Psoas muscle (tissue), 8 donors: Measurements from ENCODE around the gene NUP133. TPM values are rescaled to one million over a fixed set of nuclear protein-coding genes. Genes with fewer than 3 reads are reported as not detected.

ENCODE experiments used
- ATAC-seq, 4 donors: fragments of 200-7000 bp; cut with Tn5 transposase; one replicate each; pipeline ENCODE4 v1.9.1; 2020; ENCODE audit warnings: moderate library complexity in 3 of 4, mild to moderate bottlenecking in 2 of 4
- DNase-seq, 2 donors: peaks; one replicate each; pipeline ENCODE4 v3.0.0-alpha.2; 2020
- H3K27ac ChIP-seq: fragments of 200-600 bp; one replicate; pipeline ENCODE4 v1.8.0; 2022
- H3K27me3 ChIP-seq, 3 donors: fragments of 200-600 bp in 1 of 3; one replicate each; pipeline versions ENCODE4 v1.6.1 to v1.8.0; 2013 to 2022; ENCODE audit warnings: low read length in 2 of 3, mild to moderate bottlenecking in 2 of 3, moderate library complexity in 1 of 3; ENCODE audit not compliant: insufficient read depth in 3 of 3
- H3K36me3 ChIP-seq, 2 donors: fragments of 200-600 bp in 1 of 2; one replicate each; pipeline versions ENCODE4 v1.6.1 to v1.8.0; 2013 to 2022; ENCODE audit warnings: low read depth in 1 of 2, mild to moderate bottlenecking in 1 of 2, moderate library complexity in 1 of 2; ENCODE audit not compliant: insufficient read depth in 1 of 2
- H3K4me1 ChIP-seq: fragments of 200-600 bp; one replicate; pipeline ENCODE4 v1.8.0; 2022
- H3K4me3 ChIP-seq: fragments of 200-600 bp; one replicate; pipeline ENCODE4 v1.8.0; 2022; ENCODE audit warnings: mild to moderate bottlenecking
- H3K9me3 ChIP-seq: fragments of 200-600 bp; one replicate; pipeline ENCODE4 v1.8.0; 2022
- WGBS, 3 donors: extraction: QIAGEN DNeasy Blood & Tissue Kit; methylation state at CpG; one replicate each; pipeline versions ENCODE4 v1.1.6 to v1.1.7; 2013; 5-methylcytosine and 5-hydroxymethylcytosine counted together
- intact Hi-C, 2 donors: fragments of 100-400 bp; cut with DNase I; formaldehyde crosslinking; loops; one replicate each; pipeline versions ENCODE4 v1.11.0 to v1.14.2; 2022
- polyA plus RNA-seq, 3 donors: library from polyadenylated mRNA; stranded (reverse); fragments of 200-250 nt; gene quantifications; one replicate each; pipeline ENCODE4 v1.2.3, GENCODE V29; 2013
- total RNA-seq, 4 donors: library from RNA; stranded (reverse); fragmentation: NEBNext Ultra II Directional in 2 of 4; extraction: Animal tissue kit (Norgen Biotek cat#: 25700) in 2 of 4; gene quantifications; one replicate each; pipeline versions ENCODE4 v1.2.1 to v1.2.4, GENCODE V29; 2021 to 2023
- TF ChIP-seq, protein P1 (sequence below): fragments of 200-600 bp; IDR thresholded peaks from one replicate; pipeline ENCODE4 v1.8.0; 2022; ENCODE audit warnings: antibody characterized with exemption
- donor health status: healthy with polysubstance abuse.
- donor health status: DM: no; HTN: no; CAD: no; lungs with moderate emphysema.
- donor health status: Bipolar disorder and iron deficiency.
- donor health status: healthy.
- donor health status: DM: yes; HTN: yes; CAD: no.
- donor health status: DM: no; HTN: no; CAD: no.
- donor health status: DM: no; HTN: no; CAD: no.
- donor health status: DM: yes; HTN: yes; CAD: no.

Gene NUP133
- total and polyA plus RNA-seq, 7 donors: 9.3 to 29.3 (median 24.1) TPM

DNA sequence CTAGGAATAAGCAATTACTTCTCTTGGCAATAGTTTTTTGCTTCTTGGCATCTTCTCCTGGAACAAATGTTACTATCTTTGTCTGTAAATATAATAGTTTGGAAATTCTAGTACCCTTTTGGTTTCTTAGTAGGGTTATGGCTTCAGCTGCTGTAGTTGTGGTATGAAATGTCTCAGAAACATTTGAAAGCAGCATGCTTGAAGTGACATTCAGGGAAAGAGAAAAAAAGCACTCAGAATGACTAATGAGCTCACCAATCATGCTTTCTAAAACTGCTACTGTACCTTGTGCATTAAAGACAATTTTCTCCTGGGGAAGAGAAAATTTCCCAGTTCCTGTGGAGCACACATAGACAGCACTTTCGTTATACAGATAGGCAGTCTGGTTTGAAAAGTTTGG is 21.0 kb downstream of the NUP133 start:
- Histone ChIP-seq H3K27ac (no peak overlapping the region), H3K9me3 (no peaks in the 10 kb centered on the region), H3K27me3 (no peaks in the 10 kb centered on the region), H3K36me3 (peaks cover 9 to 100% of the 10 kb centered on the region in 2 donors), H3K4me3 (no peak overlapping the region), H3K4me1 (no peaks in the 10 kb centered on the region)
- 88 to 99% (median 93%) methylated on average over 1 of the region's 1 CpG for WGBS, 3 donors
- ATAC-seq: no peak
- no peak for DNase-seq
- intact Hi-C loops: no loop called here
- TF ChIP-seq, protein P1, sequence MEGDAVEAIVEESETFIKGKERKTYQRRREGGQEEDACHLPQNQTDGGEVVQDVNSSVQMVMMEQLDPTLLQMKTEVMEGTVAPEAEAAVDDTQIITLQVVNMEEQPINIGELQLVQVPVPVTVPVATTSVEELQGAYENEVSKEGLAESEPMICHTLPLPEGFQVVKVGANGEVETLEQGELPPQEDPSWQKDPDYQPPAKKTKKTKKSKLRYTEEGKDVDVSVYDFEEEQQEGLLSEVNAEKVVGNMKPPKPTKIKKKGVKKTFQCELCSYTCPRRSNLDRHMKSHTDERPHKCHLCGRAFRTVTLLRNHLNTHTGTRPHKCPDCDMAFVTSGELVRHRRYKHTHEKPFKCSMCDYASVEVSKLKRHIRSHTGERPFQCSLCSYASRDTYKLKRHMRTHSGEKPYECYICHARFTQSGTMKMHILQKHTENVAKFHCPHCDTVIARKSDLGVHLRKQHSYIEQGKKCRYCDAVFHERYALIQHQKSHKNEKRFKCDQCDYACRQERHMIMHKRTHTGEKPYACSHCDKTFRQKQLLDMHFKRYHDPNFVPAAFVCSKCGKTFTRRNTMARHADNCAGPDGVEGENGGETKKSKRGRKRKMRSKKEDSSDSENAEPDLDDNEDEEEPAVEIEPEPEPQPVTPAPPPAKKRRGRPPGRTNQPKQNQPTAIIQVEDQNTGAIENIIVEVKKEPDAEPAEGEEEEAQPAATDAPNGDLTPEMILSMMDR: no peak

DNA sequence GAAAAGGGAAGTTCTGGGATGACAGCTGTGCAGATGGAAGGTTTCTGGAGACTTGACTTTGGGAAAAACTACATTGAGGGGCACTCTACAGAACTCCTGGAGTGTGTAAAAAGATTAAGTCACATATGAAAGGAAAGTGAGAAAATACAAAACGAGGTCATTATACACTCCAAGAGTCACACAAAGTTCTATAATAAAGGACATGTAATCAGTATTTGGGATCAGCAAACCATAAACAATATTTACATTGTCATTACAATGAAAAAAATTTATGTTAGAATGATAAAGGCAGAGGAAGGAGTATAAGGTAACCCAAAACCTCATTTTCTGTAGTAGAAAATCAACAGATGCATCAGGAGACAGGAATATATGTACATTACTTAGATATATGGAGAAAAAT is 22.8 kb downstream of the NUP133 start:
- TF ChIP-seq, protein P1: no peak
- no peaks in the 10 kb centered on the region for H3K4me1 ChIP-seq
- no peaks in the 10 kb centered on the region for H3K9me3 ChIP-seq
- no peak overlapping the region for H3K27ac ChIP-seq
- peaks cover 9 to 98% of the 10 kb centered on the region in 2 donors for H3K36me3 ChIP-seq
- no peaks in the 10 kb centered on the region for H3K27me3 ChIP-seq
- WGBS, 3 donors: 94 to 97% (median 94%) methylated on average over 1 of the region's 1 CpG
- no peak overlapping the region for H3K4me3 ChIP-seq
- no peak for ATAC-seq
- intact Hi-C loops: no loop called here
- no peak for DNase-seq

DNA sequence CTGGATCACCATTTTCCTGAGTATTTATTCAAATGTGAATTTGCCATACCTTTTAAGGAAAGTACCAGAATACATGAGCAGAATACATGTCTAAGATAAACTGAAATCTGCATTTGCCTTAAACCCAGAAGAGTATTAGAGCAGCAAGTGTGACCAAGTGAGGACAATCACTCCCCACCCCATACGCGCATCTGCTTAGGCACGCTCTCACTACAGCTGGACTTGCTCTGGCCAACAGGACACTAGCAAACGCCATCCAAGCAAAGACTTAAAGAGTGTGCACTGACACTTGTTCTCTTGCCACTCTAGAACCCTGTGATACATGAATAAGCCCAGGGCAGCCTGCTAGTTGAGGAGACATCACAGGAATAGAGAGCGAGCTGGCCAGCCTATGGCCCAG is 25.6 kb downstream of the NUP133 start:
- TF ChIP-seq, protein P1: no peak
- Histone ChIP-seq H3K4me1 (no peaks in the 10 kb centered on the region), H3K4me3 (no peak overlapping the region), H3K27ac (no peak overlapping the region), H3K9me3 (no peaks in the 10 kb centered on the region), H3K27me3 (no peaks in the 10 kb centered on the region), H3K36me3 (peaks cover 7 to 96% of the 10 kb centered on the region in 2 donors)
- intact Hi-C loops: loop anchor here in 1 of 2 donors (1.0 kb wide), 1 partner anchor 224 kb away; no protein-coding TSS in a partner anchor
- no peak for DNase-seq
- ATAC-seq: no peak
- WGBS, 3 donors: 87 to 94% (median 92%) methylated on average over 5 of the region's 5 CpGs

DNA sequence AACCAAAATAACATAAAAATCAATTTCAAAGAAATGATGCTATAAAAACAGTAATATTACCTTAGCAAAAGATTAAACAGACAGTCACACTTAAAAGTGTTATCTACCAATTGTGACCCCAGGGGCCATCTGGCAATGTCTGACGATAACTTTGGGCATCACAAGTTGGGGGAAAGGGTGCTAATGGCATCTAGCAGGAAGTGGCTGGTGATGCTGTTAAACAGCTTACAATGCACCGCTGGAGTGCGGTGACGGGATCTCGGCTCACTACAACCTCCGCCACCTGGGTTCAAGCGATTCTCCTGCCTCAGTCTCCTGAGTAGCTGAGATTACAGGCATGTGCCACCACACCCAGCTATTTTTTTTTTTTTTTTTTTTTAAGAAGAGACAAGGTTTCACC is 27.6 kb downstream of the NUP133 start:
- Histone ChIP-seq H3K4me3 (no peak overlapping the region), H3K36me3 (peaks cover 7 to 95% of the 10 kb centered on the region in 2 donors), H3K27ac (no peak overlapping the region), H3K27me3 (no peaks in the 10 kb centered on the region), H3K9me3 (no peaks in the 10 kb centered on the region), H3K4me1 (no peaks in the 10 kb centered on the region)
- ATAC-seq (no peak), DNase-seq (no peak)
- intact Hi-C loops: loop anchor here in 1 of 2 donors (2.0 kb wide), 1 partner anchor 222 kb away; no protein-coding TSS in a partner anchor
- 94 to 95% (median 94%) methylated on average over 7 of the region's 7 CpGs for WGBS, 3 donors
- TF ChIP-seq, protein P1: no peak
